Measurements from ENCODE around the gene ENO2.

Gene ENO2

DNA sequence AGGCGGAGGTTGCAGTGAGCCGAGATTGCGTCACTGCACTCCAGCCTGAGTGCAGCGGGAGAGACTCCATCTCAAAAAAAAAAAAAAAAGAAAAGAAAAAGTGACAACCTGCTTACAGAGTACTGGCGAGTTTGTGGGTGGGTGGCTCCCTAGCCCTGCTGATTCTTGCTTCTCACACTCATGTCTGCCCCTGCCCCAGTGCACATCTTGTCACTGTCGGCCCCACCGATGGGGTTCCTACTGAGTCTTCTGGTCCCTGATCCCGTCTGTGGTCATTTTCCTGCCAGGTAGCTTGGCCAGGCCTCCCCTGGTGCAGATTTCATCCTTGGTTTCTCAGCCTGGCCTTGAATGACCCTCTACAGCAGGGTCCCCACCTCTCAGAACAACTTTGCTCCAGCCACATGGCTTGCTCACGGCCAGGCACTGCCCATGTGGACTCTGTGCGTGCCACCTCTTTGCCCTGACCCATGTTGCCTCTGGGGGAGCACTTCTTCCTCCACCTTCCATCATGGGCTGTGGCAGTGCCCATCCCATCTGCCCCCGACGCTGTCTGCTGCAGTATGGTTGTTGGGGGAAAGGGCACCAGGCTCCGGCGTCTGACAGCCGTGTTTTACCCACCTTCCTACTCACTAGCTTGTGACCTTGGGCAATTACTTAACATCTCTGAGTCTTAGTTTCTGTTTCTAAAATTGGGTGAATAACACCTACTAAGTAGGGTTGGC, 34.7 kb downstream of the ENO2 start:
- no peak overlapping the region for H3K9ac ChIP-seq (ENCODE audit: low read depth, low read length, poor library complexity)
- H4K91ac ChIP-seq (ENCODE audit: low read depth, low read length, poor library complexity), result no peak overlapping the region
- H3K9me3 ChIP-seq (replicated peaks in 1 of 2; ENCODE audit: control insufficient read depth in 2 of 2, insufficient read depth in 1 of 2, low read depth in 1 of 2, low read length in 2 of 2), result no peaks in the 10 kb centered on the region
- H3K4ac ChIP-seq (ENCODE audit: low read length), result no peak overlapping the region
- no peak overlapping the region for H3K27ac ChIP-seq (replicated peaks; ENCODE audit: low read length)
- no peak overlapping the region for H2AK5ac ChIP-seq (ENCODE audit: low read depth, low read length)
- H2BK5ac ChIP-seq (ENCODE audit: low read length), result no peak overlapping the region
- no peak for DNase-seq (ENCODE audit: low spot score)
- no peak overlapping the region for H3K18ac ChIP-seq (ENCODE audit: low read length)
- peaks cover 13 to 25% of the 10 kb centered on the region in 2 donors for H3K4me1 ChIP-seq (ENCODE audit: control insufficient read depth in 2 of 2, insufficient read depth in 1 of 2, low read depth in 1 of 2, low read length in 2 of 2)
- H2BK12ac ChIP-seq (ENCODE audit: low read length), result no peak overlapping the region
- H3K36me3 ChIP-seq (replicated peaks in 1 of 2; ENCODE audit: control insufficient read depth in 2 of 2, insufficient read depth in 2 of 2, low read length in 2 of 2), result peaks cover 3 to 23% of the 10 kb centered on the region in 2 donors
- H3K23ac ChIP-seq (ENCODE audit: low read depth, low read length, poor library complexity), result no peak overlapping the region
- WGBS, 2 donors (ENCODE audit: extremely low coverage in 2 of 2, insufficient read length in 2 of 2, insufficient replicate concordance in 1 of 2), result no CpG with 5 or more reads among the region's 15 CpGs
- no peak overlapping the region for H3K14ac ChIP-seq (ENCODE audit: low read length)
- H4K8ac ChIP-seq (ENCODE audit: low read depth, low read length), result no peak overlapping the region
- no peaks in the 10 kb centered on the region for H3K79me1 ChIP-seq (ENCODE audit: low read depth, low read length)
- no peaks in the 10 kb centered on the region for H3K27me3 ChIP-seq (ENCODE audit: control insufficient read depth in 3 of 3, insufficient read depth in 3 of 3, low read depth in 1 of 3, low read length in 3 of 3)
- no peak overlapping the region for H2AFZ ChIP-seq (ENCODE audit: low read length)
- no peak overlapping the region for H3K4me2 ChIP-seq (ENCODE audit: insufficient read depth, low read length, poor library complexity, severe bottlenecking)
- no peak overlapping the region for H2BK120ac ChIP-seq (ENCODE audit: low read depth, low read length)
- no peak overlapping the region for H2BK15ac ChIP-seq (ENCODE audit: low read length)
- H3K4me3 ChIP-seq (ENCODE audit: low read length in 2 of 2), result peak overlapping the region in 1 of 2 donors; percentile 18

DNA sequence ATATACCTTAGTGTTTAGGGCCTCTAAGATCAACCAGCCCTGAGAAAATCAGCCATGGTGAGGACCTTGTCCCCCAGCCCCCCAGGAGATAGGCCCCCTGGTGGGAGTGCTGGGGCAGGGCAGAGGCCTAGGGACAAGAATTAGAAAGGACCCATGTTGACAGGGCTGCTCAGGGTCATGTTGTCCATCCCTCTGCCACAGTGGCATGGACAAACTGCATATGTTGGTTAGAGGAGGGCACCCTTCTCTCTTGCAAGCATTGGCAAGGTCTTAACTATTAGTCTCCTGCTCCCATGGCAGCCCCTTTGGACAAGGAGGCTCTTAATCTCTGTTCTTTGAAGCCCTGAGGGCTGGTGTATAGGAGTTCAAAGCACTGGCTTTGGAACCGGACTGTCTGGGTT, 36.0 kb downstream of the ENO2 start:
- peaks cover under 1 to 18% of the 10 kb centered on the region in 2 donors for H3K36me3 ChIP-seq (replicated peaks in 1 of 2; ENCODE audit: control insufficient read depth in 2 of 2, insufficient read depth in 2 of 2, low read length in 2 of 2)
- H4K8ac ChIP-seq (ENCODE audit: low read depth, low read length), result no peak overlapping the region
- no peak overlapping the region for H2BK15ac ChIP-seq (ENCODE audit: low read length)
- H2AK5ac ChIP-seq (ENCODE audit: low read depth, low read length), result no peak overlapping the region
- no peak overlapping the region for H3K9ac ChIP-seq (ENCODE audit: low read depth, low read length, poor library complexity)
- no CpG with 5 or more reads among the region's 1 CpG for WGBS, 2 donors (ENCODE audit: extremely low coverage in 2 of 2, insufficient read length in 2 of 2, insufficient replicate concordance in 1 of 2)
- H3K79me1 ChIP-seq (ENCODE audit: low read depth, low read length), result no peaks in the 10 kb centered on the region
- no peak overlapping the region for H3K14ac ChIP-seq (ENCODE audit: low read length)
- no peak overlapping the region for H3K18ac ChIP-seq (ENCODE audit: low read length)
- H2BK5ac ChIP-seq (ENCODE audit: low read length), result no peak overlapping the region
- no peak overlapping the region for H2AFZ ChIP-seq (ENCODE audit: low read length)
- H3K4me1 ChIP-seq (ENCODE audit: control insufficient read depth in 2 of 2, insufficient read depth in 1 of 2, low read depth in 1 of 2, low read length in 2 of 2), result peaks cover 10 to 19% of the 10 kb centered on the region in 2 donors
- no peak overlapping the region for H4K91ac ChIP-seq (ENCODE audit: low read depth, low read length, poor library complexity)
- no peaks in the 10 kb centered on the region for H3K27me3 ChIP-seq (ENCODE audit: control insufficient read depth in 3 of 3, insufficient read depth in 3 of 3, low read depth in 1 of 3, low read length in 3 of 3)
- H3K4me3 ChIP-seq (ENCODE audit: low read length in 2 of 2), result no peak overlapping the region
- no peak overlapping the region for H3K4me2 ChIP-seq (ENCODE audit: insufficient read depth, low read length, poor library complexity, severe bottlenecking)
- no peak for DNase-seq (ENCODE audit: low spot score)
- H3K23ac ChIP-seq (ENCODE audit: low read depth, low read length, poor library complexity), result no peak overlapping the region
- H2BK120ac ChIP-seq (ENCODE audit: low read depth, low read length), result no peak overlapping the region
- no peaks in the 10 kb centered on the region for H3K9me3 ChIP-seq (replicated peaks in 1 of 2; ENCODE audit: control insufficient read depth in 2 of 2, insufficient read depth in 1 of 2, low read depth in 1 of 2, low read length in 2 of 2)
- no peak overlapping the region for H3K27ac ChIP-seq (replicated peaks; ENCODE audit: low read length)
- H3K4ac ChIP-seq (ENCODE audit: low read length), result no peak overlapping the region
- H2BK12ac ChIP-seq (ENCODE audit: low read length), result no peak overlapping the region

DNA sequence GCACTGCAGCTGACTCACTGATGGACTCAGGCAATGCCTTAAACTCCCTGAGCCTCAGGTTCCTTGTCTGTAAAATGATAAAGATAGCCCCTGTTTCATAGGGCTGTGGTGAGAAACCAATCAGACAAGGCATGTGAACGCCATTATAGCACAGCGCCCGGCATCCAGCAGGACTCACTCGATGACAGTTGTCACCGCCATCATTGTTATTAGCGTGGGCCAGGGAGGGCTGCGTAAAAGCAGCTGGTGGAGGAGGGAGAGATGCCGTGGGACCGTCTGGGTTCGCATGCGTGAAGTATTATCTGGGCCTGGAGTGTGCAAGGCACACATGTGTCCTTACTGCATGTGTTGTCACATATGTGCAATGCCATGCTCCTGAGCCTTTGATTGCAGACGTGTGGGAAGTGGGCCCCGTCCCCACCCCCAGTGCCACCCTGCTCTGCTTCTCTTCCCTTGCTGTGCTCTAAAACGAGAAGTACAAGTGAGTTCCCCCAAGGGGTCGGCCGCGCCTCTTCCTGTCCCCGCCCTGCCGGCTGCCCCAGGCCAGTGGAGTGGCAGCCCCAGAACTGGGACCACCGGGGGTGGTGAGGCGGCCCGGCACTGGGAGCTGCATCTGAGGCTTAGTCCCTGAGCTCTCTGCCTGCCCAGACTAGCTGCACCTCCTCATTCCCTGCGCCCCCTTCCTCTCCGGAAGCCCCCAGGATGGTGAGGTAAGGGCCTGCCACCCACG, 36.6 kb downstream of the ENO2 start, which contains the start of gene PTPN6:
PTPN6 (plus strand) TSS at position 546 of the 730 bp plus-strand sequence; CDS start at position 703, 157 bp downstream.
- peak within 1 kb of the TSS; percentile 63 for H3K18ac ChIP-seq (ENCODE audit: low read length)
- peak within 1 kb of the TSS; percentile 45 for H3K9ac ChIP-seq (ENCODE audit: low read depth, low read length, poor library complexity)
- H3K4me1 ChIP-seq (ENCODE audit: control insufficient read depth in 2 of 2, insufficient read depth in 1 of 2, low read depth in 1 of 2, low read length in 2 of 2), result peaks cover 7 to 19% of the 10 kb centered on the region in 2 donors
- no peaks in the 10 kb centered on the region for H3K27me3 ChIP-seq (ENCODE audit: control insufficient read depth in 3 of 3, insufficient read depth in 3 of 3, low read depth in 1 of 3, low read length in 3 of 3)
- no peak within 1 kb of the TSS for H3K4me3 ChIP-seq (ENCODE audit: low read length in 2 of 2)
- H2AK5ac ChIP-seq (ENCODE audit: low read depth, low read length), result peak within 1 kb of the TSS; percentile 76
- peak within 1 kb of the TSS; percentile 59 for H4K91ac ChIP-seq (ENCODE audit: low read depth, low read length, poor library complexity)
- no peak within 1 kb of the TSS for H3K4ac ChIP-seq (ENCODE audit: low read length)
- no peak within 1 kb of the TSS for H3K4me2 ChIP-seq (ENCODE audit: insufficient read depth, low read length, poor library complexity, severe bottlenecking)
- H3K36me3 ChIP-seq (replicated peaks in 1 of 2; ENCODE audit: control insufficient read depth in 2 of 2, insufficient read depth in 2 of 2, low read length in 2 of 2), result peaks cover 0 to 12% of the 10 kb centered on the region in 2 donors
- H4K8ac ChIP-seq (ENCODE audit: low read depth, low read length), result peak within 1 kb of the TSS; percentile 23
- peak within 1 kb of the TSS; percentile 80 for H2AFZ ChIP-seq (ENCODE audit: low read length)
- no peaks in the 10 kb centered on the region for H3K79me1 ChIP-seq (ENCODE audit: low read depth, low read length)
- peak within 1 kb of the TSS; percentile 58 for H3K14ac ChIP-seq (ENCODE audit: low read length)
- H2BK120ac ChIP-seq (ENCODE audit: low read depth, low read length), result no peak within 1 kb of the TSS
- H2BK5ac ChIP-seq (ENCODE audit: low read length), result peak within 1 kb of the TSS; percentile 45
- no CpG with 5 or more reads among the region's 25 CpGs for WGBS, 2 donors (ENCODE audit: extremely low coverage in 2 of 2, insufficient read length in 2 of 2, insufficient replicate concordance in 1 of 2)
- H2BK12ac ChIP-seq (ENCODE audit: low read length), result no peak within 1 kb of the TSS
- DNase-seq (ENCODE audit: low spot score), result no peak
- H3K9me3 ChIP-seq (replicated peaks in 1 of 2; ENCODE audit: control insufficient read depth in 2 of 2, insufficient read depth in 1 of 2, low read depth in 1 of 2, low read length in 2 of 2), result no peaks in the 10 kb centered on the region
- peak within 1 kb of the TSS; percentile 28 for H2BK15ac ChIP-seq (ENCODE audit: low read length)
- no peak within 1 kb of the TSS for H3K27ac ChIP-seq (replicated peaks; ENCODE audit: low read length)
- H3K23ac ChIP-seq (ENCODE audit: low read depth, low read length, poor library complexity), result peak within 1 kb of the TSS; percentile 69

DNA sequence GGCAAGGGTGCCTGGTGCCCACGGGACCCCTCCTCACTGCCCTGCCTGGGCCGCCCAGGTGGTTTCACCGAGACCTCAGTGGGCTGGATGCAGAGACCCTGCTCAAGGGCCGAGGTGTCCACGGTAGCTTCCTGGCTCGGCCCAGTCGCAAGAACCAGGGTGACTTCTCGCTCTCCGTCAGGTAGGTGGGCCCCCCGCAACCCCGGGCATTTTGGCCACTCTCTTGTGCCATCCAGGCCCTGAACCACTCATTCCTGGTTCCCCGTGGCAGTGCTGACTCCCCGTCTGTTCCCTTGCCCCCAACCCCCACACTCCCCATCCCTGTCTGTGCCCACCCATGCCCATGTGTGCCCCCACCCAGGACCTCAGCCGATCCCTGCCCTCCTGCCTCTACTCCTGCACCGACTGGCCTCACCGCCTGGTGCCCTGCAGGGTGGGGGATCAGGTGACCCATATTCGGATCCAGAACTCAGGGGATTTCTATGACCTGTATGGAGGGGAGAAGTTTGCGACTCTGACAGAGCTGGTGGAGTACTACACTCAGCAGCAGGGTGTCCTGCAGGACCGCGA, 37.3 kb downstream of the ENO2 start:
- H3K4me2 ChIP-seq (ENCODE audit: insufficient read depth, low read length, poor library complexity, severe bottlenecking), result no peak overlapping the region
- no peak overlapping the region for H3K4me3 ChIP-seq (ENCODE audit: low read length in 2 of 2)
- H2AK5ac ChIP-seq (ENCODE audit: low read depth, low read length), result peak overlapping the region; percentile 76
- H4K91ac ChIP-seq (ENCODE audit: low read depth, low read length, poor library complexity), result peak overlapping the region; percentile 59
- peaks cover 4 to 19% of the 10 kb centered on the region in 2 donors for H3K4me1 ChIP-seq (ENCODE audit: control insufficient read depth in 2 of 2, insufficient read depth in 1 of 2, low read depth in 1 of 2, low read length in 2 of 2)
- H3K9me3 ChIP-seq (replicated peaks in 1 of 2; ENCODE audit: control insufficient read depth in 2 of 2, insufficient read depth in 1 of 2, low read depth in 1 of 2, low read length in 2 of 2), result no peaks in the 10 kb centered on the region
- H2BK15ac ChIP-seq (ENCODE audit: low read length), result peak overlapping the region; percentile 28
- H3K9ac ChIP-seq (ENCODE audit: low read depth, low read length, poor library complexity), result no peak overlapping the region
- H2BK12ac ChIP-seq (ENCODE audit: low read length), result no peak overlapping the region
- DNase-seq (ENCODE audit: low spot score), result no peak
- H3K23ac ChIP-seq (ENCODE audit: low read depth, low read length, poor library complexity), result peak overlapping the region; percentile 69
- no CpG with 5 or more reads among the region's 20 CpGs for WGBS, 2 donors (ENCODE audit: extremely low coverage in 2 of 2, insufficient read length in 2 of 2, insufficient replicate concordance in 1 of 2)
- no peak overlapping the region for H3K27ac ChIP-seq (replicated peaks; ENCODE audit: low read length)
- peak overlapping the region; percentile 80 for H2AFZ ChIP-seq (ENCODE audit: low read length)
- peaks cover 0 to 7% of the 10 kb centered on the region in 2 donors for H3K36me3 ChIP-seq (replicated peaks in 1 of 2; ENCODE audit: control insufficient read depth in 2 of 2, insufficient read depth in 2 of 2, low read length in 2 of 2)
- no peak overlapping the region for H3K4ac ChIP-seq (ENCODE audit: low read length)
- H2BK5ac ChIP-seq (ENCODE audit: low read length), result peak overlapping the region; percentile 45
- no peaks in the 10 kb centered on the region for H3K79me1 ChIP-seq (ENCODE audit: low read depth, low read length)
- H3K14ac ChIP-seq (ENCODE audit: low read length), result peak overlapping the region; percentile 58
- no peaks in the 10 kb centered on the region for H3K27me3 ChIP-seq (ENCODE audit: control insufficient read depth in 3 of 3, insufficient read depth in 3 of 3, low read depth in 1 of 3, low read length in 3 of 3)
- no peak overlapping the region for H2BK120ac ChIP-seq (ENCODE audit: low read depth, low read length)
- no peak overlapping the region for H4K8ac ChIP-seq (ENCODE audit: low read depth, low read length)
- peak overlapping the region; percentile 60 for H3K18ac ChIP-seq (ENCODE audit: low read length)
